Nephron progenitor cell (in vitro differentiated cells): ENCODE results near the gene CTDP1.

Source experiments
- DNase-seq: peaks from one replicate; pipeline ENCODE4 v3.0.0; 2021
- H3K27ac Mint-ChIP-seq: 2 replicates; pipeline ENCODE4 v1.8.0; 2021; ENCODE audit warnings: mild to moderate bottlenecking, moderate library complexity, mixed read lengths
- H3K27me3 Mint-ChIP-seq: 2 replicates; pipeline ENCODE4 v1.8.0; 2021; ENCODE audit warnings: mild to moderate bottlenecking, low read depth, mixed read lengths; ENCODE audit not compliant: poor library complexity
- H3K36me3 Mint-ChIP-seq: 2 replicates; pipeline ENCODE4 v1.8.0; 2021; ENCODE audit warnings: low read depth, mixed read lengths
- H3K4me1 Mint-ChIP-seq: 2 replicates; pipeline ENCODE4 v1.8.0; 2021; ENCODE audit warnings: mixed read lengths
- H3K4me3 Mint-ChIP-seq: 2 replicates; pipeline ENCODE4 v1.8.0; 2021; ENCODE audit warnings: mild to moderate bottlenecking, moderate library complexity, mixed read lengths
- H3K9me3 Mint-ChIP-seq: 2 replicates; pipeline ENCODE4 v1.8.0; 2021; ENCODE audit warnings: mild to moderate bottlenecking, moderate library complexity, mixed read lengths
- TF ChIP-seq, protein P1 (sequence below): fragments of 200-600 bp; sonication (generic); IDR thresholded peaks from 2 replicates; pipeline ENCODE4 v1.5.0; 2021; ENCODE audit warnings: antibody characterized with exemption

Gene CTDP1

GRCh38 chr18:79643054-79643984 lies 36.3 kb upstream of the CTDP1 start:
- Mint-ChIP-seq H3K27me3 (peaks cover 26% of the 10 kb centered on the region), H3K4me1 (no peaks in the 10 kb centered on the region), H3K9me3 (peaks cover 5% of the 10 kb centered on the region), H3K36me3 (no peaks in the 10 kb centered on the region), H3K4me3 (no peak overlapping the region), H3K27ac (no peak overlapping the region)
- TF ChIP-seq, protein P1, sequence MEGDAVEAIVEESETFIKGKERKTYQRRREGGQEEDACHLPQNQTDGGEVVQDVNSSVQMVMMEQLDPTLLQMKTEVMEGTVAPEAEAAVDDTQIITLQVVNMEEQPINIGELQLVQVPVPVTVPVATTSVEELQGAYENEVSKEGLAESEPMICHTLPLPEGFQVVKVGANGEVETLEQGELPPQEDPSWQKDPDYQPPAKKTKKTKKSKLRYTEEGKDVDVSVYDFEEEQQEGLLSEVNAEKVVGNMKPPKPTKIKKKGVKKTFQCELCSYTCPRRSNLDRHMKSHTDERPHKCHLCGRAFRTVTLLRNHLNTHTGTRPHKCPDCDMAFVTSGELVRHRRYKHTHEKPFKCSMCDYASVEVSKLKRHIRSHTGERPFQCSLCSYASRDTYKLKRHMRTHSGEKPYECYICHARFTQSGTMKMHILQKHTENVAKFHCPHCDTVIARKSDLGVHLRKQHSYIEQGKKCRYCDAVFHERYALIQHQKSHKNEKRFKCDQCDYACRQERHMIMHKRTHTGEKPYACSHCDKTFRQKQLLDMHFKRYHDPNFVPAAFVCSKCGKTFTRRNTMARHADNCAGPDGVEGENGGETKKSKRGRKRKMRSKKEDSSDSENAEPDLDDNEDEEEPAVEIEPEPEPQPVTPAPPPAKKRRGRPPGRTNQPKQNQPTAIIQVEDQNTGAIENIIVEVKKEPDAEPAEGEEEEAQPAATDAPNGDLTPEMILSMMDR: no peak
- no peak for DNase-seq

DNA sequence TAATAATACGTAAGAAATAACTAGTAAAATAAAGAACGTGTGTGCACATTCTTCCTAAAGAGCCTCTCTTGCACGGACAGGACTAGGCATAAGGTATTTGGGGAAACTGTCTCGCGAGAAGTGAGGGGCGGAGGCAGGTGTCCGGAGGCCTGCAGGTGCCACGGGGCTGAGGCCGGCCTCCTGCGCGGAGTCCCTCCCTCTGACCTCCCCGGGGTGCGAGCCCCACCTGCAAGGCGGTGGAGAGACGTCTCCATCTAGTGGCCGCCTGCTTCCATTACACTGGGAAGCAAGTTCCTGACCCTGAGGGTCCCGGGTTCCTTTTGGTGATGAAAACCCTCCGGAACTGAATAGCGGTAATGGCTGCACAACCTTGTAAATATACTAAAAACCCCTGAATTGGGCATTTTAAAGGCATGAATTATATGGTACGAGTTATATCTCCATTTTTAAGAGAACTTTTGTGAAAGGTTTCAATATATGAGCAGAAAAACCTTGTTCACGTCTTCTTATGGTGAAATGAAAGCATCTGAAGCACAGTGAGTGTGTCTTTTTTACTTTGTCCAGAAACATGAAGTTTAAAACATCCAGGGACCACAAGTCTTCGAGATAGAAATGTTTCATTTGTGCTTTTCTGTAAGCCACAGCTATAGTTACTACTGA lies 35.5 kb upstream of the CTDP1 start:
- H3K9me3 Mint-ChIP-seq: peaks cover 3% of the 10 kb centered on the region
- no peak overlapping the region for H3K4me3 Mint-ChIP-seq
- peak; percentile 85 for DNase-seq
- H3K27ac Mint-ChIP-seq: no peak overlapping the region
- H3K36me3 Mint-ChIP-seq: no peaks in the 10 kb centered on the region
- H3K27me3 Mint-ChIP-seq: peaks cover 20% of the 10 kb centered on the region
- no peaks in the 10 kb centered on the region for H3K4me1 Mint-ChIP-seq
- TF ChIP-seq, protein P1: peak; percentile 98

- TF ChIP-seq, protein P1: no peak
- H3K27ac Mint-ChIP-seq: no peak overlapping the region
- H3K4me3 Mint-ChIP-seq: no peak overlapping the region
- no peaks in the 10 kb centered on the region for H3K36me3 Mint-ChIP-seq
- peaks cover 4% of the 10 kb centered on the region for H3K9me3 Mint-ChIP-seq
- peaks cover 16% of the 10 kb centered on the region for H3K27me3 Mint-ChIP-seq
- DNase-seq: no peak
- no peaks in the 10 kb centered on the region for H3K4me1 Mint-ChIP-seq
Measured at GRCh38 chr18:79644666-79645057, 34.9 kb upstream of the CTDP1 start.

GRCh38 chr18:79645291-79645983 lies 34.2 kb upstream of the CTDP1 start:
- TF ChIP-seq, protein P1: no peak
- Mint-ChIP-seq H3K27me3 (peaks cover 11% of the 10 kb centered on the region), H3K27ac (no peak overlapping the region), H3K4me1 (no peaks in the 10 kb centered on the region), H3K36me3 (no peaks in the 10 kb centered on the region), H3K9me3 (peaks cover 4% of the 10 kb centered on the region), H3K4me3 (no peak overlapping the region)
- DNase-seq: no peak

GRCh38 chr18:79647307-79647706 lies 32.3 kb upstream of the CTDP1 start:
- TF ChIP-seq, protein P1: no peak

More at GRCh38 chr18:79647307-79647706, 32.3 kb upstream of the CTDP1 start:
- Mint-ChIP-seq H3K36me3 (no peaks in the 10 kb centered on the region), H3K27me3 (peaks cover 25% of the 10 kb centered on the region), H3K9me3 (peaks cover 4% of the 10 kb centered on the region), H3K4me1 (no peaks in the 10 kb centered on the region), H3K27ac (no peak overlapping the region), H3K4me3 (no peak overlapping the region)
- DNase-seq: no peak
